Tongue (tissue), 2 donors: Measurements from ENCODE around the gene FLAD1. TPM values are rescaled to one million over a fixed set of nuclear protein-coding genes. Genes with fewer than 3 reads are reported as not detected.

ENCODE experiments used
- DNase-seq: peaks from one replicate; pipeline ENCODE4 v3.0.0-alpha.2; 2015
- total RNA-seq: library from RNA; depleted of rRNA; stranded (reverse); fragments of >200 nt; gene quantifications from one replicate; pipeline ENCODE4 v1.2.3, GENCODE V29; 2014

The FLAD1 gene
- total RNA-seq: 17.0 TPM

GRCh38 chr1:154982897-154983648 is at the start of gene FLAD1:
FLAD1 (plus strand) TSS chr1:154983344; CDS start chr1:154983695, 351 bp downstream.
- DNase-seq: peak; percentile 99

DNA sequence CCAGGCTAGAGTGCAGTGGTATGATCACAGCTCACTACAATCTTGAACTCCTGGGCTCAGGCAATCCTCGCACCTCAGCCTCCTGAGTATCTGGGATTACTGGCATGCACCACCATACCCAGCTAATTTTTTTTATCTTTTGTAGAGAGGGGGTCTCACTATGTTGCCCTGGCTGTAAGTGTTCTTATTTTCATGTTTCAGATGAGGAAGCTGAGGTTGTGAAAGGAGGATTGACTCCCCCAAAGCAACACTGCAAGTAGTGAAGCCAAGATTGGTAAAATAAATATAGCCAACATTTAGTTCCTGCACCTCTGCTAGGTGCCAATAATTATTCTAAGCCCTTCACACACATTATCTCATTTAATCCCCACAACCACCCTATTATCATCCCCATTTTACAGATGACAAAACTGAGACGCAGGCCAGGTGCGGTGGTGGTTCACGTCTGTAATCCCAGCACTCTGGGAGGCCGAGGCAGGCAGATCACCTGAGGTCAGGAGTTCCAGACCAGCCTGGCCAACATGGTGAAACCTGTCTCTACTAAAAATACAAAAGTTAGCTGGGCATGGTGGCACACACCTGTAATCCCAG is 48.7 kb upstream of the FLAD1 start:
- no peak for DNase-seq

DNA sequence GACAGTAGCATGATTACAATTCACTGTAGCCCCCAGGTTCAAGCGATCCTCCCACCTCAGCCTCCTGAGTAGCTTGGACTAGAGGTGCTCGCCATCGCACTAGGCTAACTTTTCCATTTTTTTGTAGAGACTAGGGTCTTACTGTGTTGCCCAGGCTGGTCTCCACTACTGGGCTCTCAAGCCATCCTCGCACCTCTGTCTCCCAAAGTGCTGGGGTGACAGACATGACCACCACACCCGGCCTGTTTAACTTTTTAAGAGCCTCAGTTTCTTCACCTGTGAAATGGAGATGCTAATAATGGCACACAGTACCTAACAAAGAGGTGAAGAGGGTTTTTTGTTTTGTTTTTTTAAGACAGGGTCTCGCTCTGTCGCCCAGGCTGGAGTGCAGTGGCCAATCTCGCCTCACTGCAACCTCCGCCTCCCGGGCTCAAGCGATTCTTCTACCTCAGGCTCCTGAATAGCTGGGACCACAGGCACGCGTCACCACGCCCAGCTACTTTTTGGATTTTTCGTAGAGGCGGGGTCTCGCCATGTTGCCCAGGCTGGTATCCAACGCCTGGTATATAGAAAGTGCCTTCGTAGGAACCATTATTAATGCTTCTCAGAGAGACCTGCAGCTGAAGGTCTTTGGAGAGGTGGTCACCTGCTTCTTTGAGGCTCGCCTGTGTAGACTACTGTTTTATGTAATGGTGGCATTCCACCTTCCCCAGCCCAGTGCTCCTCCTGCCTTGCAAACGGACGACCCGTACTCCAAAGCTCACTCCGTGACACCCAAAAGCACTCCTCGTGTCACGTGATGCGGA is 47.2 kb upstream of the FLAD1 start:
- DNase-seq: no peak

- DNase-seq: peak; percentile 98
These were observed 46.5 kb upstream of the FLAD1 start, which contains the start of gene PMVK for GRCh38 chr1:154936555-154937084. PMVK (minus strand) TSS chr1:154936719; CDS start chr1:154936685, 34 bp downstream.

DNA sequence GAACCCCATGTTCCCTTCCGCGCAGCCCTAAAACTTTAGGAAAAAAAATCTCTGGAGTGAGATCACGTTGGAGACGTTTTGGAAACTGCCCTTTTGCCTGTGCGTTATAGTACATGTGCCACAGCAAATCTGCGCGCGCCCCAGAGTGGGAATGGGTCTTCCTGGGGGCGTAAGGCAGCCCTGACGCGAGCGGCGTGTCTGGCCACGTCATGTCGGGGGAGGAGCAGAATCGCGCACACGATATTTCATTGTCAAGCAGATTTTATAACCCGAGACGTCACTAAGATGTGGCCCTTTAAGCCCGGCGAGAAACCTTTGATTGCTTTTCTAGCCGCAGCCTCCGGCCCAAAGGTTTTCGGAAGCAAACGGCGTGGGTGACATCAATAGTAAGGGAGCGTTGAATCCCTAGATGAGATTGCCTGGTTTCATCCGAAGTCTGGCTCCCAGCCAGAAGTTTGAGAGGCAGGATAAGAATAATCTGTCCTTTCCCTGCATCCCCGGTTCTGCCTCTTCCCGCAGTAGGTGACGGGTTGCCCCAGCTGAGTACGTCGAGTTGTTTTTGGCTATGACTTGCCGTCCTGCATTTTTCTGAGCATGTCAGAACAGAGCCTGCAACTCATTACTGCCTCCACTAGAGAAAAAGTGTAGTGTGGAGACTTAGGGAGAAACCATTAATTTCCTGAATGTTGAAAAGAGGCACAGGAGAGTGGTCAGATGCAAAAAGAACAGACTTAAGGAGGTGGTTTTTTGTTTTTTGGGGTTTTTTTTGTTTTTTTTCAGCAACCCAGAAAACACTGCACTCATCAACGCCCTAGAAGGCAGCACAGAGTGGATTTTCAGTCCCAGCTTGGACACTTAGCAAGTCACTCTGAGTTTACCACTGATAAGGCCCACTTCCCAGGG is 45.8 kb upstream of the FLAD1 start:
- peak; percentile 97 for DNase-seq

- DNase-seq: no peak
These were observed 45.2 kb upstream of the FLAD1 start for GRCh38 chr1:154937988-154938386.

DNA sequence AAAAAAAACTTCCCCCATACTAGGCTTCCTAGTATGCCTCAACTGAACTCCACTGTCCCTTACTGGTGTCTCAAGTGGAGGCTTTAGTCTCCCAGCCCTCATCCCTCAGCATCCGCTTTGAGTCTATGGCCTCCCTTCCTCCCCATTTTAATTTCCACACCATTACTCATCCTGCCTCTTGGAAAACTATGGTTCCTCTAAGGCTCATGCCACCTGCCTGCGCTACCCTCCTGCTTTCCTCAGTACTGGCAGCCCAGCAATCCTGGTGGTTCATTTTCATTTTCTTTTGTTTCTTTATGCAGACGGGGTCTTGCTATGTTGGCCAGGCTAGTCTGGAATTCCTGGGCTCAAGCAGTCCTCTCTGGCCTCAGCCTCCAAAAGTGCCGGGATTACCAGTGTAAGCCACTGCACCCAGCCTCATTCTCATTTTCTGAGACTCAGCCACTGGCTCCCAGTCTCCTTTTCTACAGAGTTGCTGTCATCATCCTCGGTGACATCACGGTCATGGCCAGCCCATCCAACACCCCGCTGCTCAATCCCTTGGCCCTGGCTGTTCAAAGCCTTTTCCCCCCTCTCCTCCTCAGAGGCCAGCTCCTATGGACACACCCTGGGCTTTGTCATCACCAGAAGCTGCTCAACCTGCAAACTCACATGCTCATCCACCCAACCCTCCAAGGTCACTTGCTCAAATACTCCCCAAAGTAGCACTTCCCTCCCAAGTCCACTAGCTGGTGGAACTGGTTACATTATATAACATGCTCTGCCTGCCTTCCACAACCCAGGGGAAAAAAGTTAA is 44.3 kb upstream of the FLAD1 start:
- no peak for DNase-seq

DNA sequence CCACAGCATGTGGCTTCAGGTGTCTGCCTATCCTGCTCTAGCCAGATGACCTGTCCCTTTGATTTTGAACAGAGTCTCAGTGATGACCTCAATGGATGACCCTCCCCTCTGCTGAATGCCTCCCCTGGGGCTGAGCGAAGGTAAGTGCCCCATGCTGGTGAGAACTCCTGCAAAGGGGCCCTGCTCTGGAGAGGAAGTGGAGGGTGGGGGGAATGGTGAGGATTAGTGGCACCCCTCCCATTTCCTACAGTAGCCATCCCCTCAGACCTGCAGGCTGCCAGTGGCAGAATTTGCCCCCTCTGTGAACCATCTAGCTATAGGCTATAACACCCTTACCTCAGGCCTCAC is 43.0 kb upstream of the FLAD1 start:
- DNase-seq: no peak

GRCh38 chr1:154940651-154941194 is 42.4 kb upstream of the FLAD1 start:
- no peak for DNase-seq

GRCh38 chr1:154941333-154942013 is 41.7 kb upstream of the FLAD1 start:
- no peak for DNase-seq

DNA sequence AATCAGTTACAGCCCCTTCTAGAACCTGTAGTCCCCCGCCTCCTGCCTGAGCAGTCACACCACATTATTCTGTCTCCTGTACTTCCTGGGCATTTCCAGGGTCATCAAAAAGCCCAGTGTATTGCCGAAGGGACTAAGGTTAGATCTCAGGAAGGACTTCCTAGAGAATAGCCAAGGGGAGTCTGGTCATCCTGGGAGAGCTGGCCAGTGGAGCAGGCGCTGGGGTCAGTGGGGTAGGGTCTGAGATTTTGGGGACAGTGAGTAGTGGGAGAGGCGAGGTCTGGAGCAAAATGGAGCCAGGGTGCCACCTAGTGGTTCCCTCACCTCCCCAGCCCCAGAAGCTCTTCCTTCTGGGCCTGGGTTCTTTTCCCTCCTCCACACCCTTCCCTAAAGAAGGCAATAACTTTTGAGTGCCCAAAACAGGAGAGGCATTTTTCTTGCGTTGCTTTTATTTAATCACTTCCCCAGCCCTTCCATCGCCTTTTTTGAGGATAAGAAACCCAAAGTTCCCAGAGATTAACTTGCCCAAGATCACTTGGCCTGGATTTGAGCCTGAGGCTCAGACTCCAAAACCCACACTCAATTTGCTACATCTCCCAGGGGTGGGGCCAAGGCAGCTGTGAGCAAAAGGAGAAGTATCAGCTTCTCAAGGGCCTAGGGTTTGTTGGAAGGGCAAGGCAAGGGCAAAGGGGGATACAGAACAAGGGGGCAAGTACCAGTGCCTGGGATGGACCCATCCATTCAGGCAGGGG is 39.3 kb upstream of the FLAD1 start:
- DNase-seq: peak; percentile 65

DNA sequence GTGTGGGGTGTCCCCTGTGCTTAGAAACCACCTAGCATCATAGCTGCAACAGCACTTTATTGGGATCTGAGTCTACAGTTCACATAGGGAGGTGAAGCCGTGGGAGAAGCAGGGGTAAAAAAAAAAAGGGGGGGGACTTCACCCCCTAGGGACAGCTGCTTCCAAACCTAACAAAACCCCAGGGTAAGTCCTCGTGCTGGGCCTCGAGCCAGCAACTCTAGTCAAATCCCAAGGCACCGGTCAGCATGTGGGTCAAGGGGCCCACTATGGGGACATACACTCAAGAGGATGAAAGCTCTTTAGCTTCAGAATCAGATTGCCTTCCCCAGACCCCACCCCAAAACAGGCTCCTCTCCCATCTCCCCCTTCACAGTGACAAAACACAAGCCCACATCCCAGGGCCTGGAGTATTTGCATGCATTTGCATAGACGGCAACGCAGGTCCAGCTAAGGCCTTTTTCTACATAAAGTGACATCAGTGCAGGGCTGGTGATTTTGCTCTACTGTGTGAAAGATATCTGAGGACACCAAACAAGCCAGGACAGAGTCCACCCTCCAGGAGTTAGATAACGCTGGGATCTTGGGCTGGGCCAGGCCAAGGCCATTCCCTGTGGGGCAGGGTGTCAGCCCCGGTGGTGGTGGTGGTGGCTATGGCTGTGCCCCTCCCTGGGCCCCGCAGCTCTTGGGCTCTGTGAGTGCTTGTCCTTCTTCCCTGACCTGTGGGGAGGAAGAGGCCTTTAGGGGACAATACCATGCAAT is 38.6 kb upstream of the FLAD1 start:
- no peak for DNase-seq

GRCh38 chr1:154945160-154945961 is 37.8 kb upstream of the FLAD1 start:
- DNase-seq: no peak

GRCh38 chr1:154945962-154946850 is 36.9 kb upstream of the FLAD1 start:
- no peak for DNase-seq

DNA sequence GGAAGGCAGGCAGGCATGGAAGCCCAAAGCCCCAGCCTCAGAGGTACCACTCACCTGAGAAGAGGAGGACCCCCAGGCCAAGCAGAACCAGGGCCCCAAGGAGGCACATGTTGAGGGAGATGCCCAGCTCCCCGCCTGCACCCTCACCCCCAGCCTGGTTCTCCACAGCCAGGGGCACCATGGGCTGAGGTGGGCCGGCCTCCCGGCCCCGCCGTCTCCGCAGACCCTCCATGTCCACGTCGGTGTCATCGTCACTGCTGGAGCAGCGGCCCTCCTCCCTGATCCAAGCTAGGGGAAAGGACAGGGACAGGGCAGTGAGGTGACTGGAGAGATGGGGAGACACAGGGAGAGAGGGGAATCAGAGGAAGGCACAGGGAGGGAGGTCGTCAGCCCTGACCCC is 35.1 kb upstream of the FLAD1 start:
- no peak for DNase-seq

- DNase-seq: peak; percentile 50
These were observed 31.1 kb upstream of the FLAD1 start for GRCh38 chr1:154951901-154952657.
